GM23248 (cell line): ENCODE data around the gene USP20. TPM values are rescaled to one million over a fixed set of nuclear protein-coding genes. Genes with fewer than 3 reads are reported as not detected.

Experiments
- DNase-seq: peaks from one replicate; pipeline ENCODE4 v3.0.0-alpha.2; 2015
- H2AFZ ChIP-seq: fragments of 200-600 bp; sonication (generic); 2 replicates; pipeline ENCODE4 v1.6.1; 2016; ENCODE audit warnings: antibody characterized with exemption
- H3F3A ChIP-seq: fragments of 200-600 bp; sonication (generic); 2 replicates; pipeline ENCODE4 v1.6.1; 2016; ENCODE audit warnings: mild to moderate bottlenecking, antibody characterized with exemption, mixed run types; ENCODE audit not compliant: insufficient read depth
- H3K27ac ChIP-seq: fragments of 200-600 bp; sonication (generic); 2 replicates; pipeline ENCODE4 v1.5.1; 2016; ENCODE audit warnings: mild to moderate bottlenecking
- H3K27me3 ChIP-seq: fragments of 200-600 bp; sonication (generic); replicated peaks from 2 replicates; pipeline ENCODE4 v1.6.1; 2016; ENCODE audit warnings: mild to moderate bottlenecking; ENCODE audit not compliant: insufficient read depth
- H3K36me3 ChIP-seq: fragments of 200-600 bp; sonication (generic); 2 replicates; pipeline ENCODE4 v1.6.1; 2016; ENCODE audit warnings: low read depth, mild to moderate bottlenecking
- H3K4me1 ChIP-seq: fragments of 200-600 bp; sonication (generic); 2 replicates; pipeline ENCODE4 v1.6.1; 2016; ENCODE audit warnings: mild to moderate bottlenecking; ENCODE audit not compliant: insufficient read depth
- H3K4me2 ChIP-seq: fragments of 200-600 bp; sonication (generic); one replicate; pipeline ENCODE4 v1.6.1; 2016; ENCODE audit warnings: mild to moderate bottlenecking; ENCODE audit not compliant: unreplicated experiment
- H3K4me3 ChIP-seq: fragments of 200-600 bp; sonication (generic); 2 replicates; pipeline ENCODE4 v1.5.1; 2016; ENCODE audit warnings: mild to moderate bottlenecking
- H3K79me2 ChIP-seq: fragments of 200-600 bp; sonication (generic); 2 replicates; pipeline ENCODE4 v1.6.1; 2016; ENCODE audit warnings: mild to moderate bottlenecking; ENCODE audit not compliant: insufficient read depth
- H3K9ac ChIP-seq: fragments of 200-600 bp; sonication (generic); 2 replicates; pipeline ENCODE4 v1.6.1; 2016; ENCODE audit warnings: mild to moderate bottlenecking
- H3K9me2 ChIP-seq: fragments of 200-600 bp; sonication (generic); 2 replicates; pipeline ENCODE4 v1.6.1; 2016; ENCODE audit warnings: mixed run types, mild to moderate bottlenecking, moderate library complexity; ENCODE audit not compliant: insufficient read depth
- H3K9me3 ChIP-seq: fragments of 200-600 bp; sonication (generic); one replicate; pipeline ENCODE4 v1.6.1; 2017; ENCODE audit warnings: low read depth
- H4K20me1 ChIP-seq: fragments of 200-600 bp; sonication (generic); 2 replicates; pipeline ENCODE4 v1.6.0; 2016; ENCODE audit not compliant: insufficient read depth
- EZH2 ChIP-seq: fragments of 200-600 bp; sonication (generic); IDR thresholded peaks from 2 replicates; pipeline ENCODE4 v1.6.1; 2018; ENCODE audit warnings: antibody characterized with exemption, mild to moderate bottlenecking; ENCODE audit not compliant: insufficient read depth, poor library complexity, severe bottlenecking
- EZH2phosphoT487 ChIP-seq: fragments of 200-600 bp; sonication (generic); IDR thresholded peaks from 2 replicates; pipeline ENCODE4 v1.6.1; 2018; ENCODE audit warnings: antibody characterized with exemption, moderate library complexity, mild to moderate bottlenecking, low read depth; ENCODE audit not compliant: insufficient read depth
- WGBS, 2 experiments: methylation state at CpG; one replicate each; pipeline ENCODE4 v1.1.6; 2015 to 2017; ENCODE audit warnings: low lambda C conversion rate in 2 of 2, low coverage in 1 of 2; ENCODE audit errors: missing lambda C conversion rate in 2 of 2; 5-methylcytosine and 5-hydroxymethylcytosine counted together
- in situ Hi-C: fragments of 300-500 bp; cut with MboI; formaldehyde crosslinking; loops from 2 replicates; pipeline ENCODE4 v1.15.0; 2020
- polyA plus RNA-seq: library from polyadenylated mRNA; unstranded; fragments of >200 nt; fragmentation: Nextera tagmentation; extraction: Ambion mirVana; gene quantifications from 2 replicates; pipeline ENCODE4 v1.2.1, GENCODE V29; 2016
- total RNA-seq: library from RNA; depleted of rRNA; stranded (reverse); fragments of >200 nt; shearing (Covaris generic); gene quantifications from 2 replicates; pipeline ENCODE4 v1.2.3, GENCODE V29; 2014

USP20 gene
- total and polyA plus RNA-seq, 2 experiments from 2014 or later: 10.3 to 15.8 TPM

- Histone ChIP-seq H3K27ac (no peak overlapping the region), H3K9ac (no peak overlapping the region), H3K27me3 (no peaks in the 10 kb centered on the region), H3K9me3 (no peaks in the 10 kb centered on the region), H3K36me3 (no peaks in the 10 kb centered on the region), H3F3A (peaks cover 16% of the 10 kb centered on the region; the same call in 1 of the 2 replicates), H3K79me2 (no peaks in the 10 kb centered on the region), H4K20me1 (no peaks in the 10 kb centered on the region), H3K4me1 (peaks cover 21% of the 10 kb centered on the region), H3K9me2 (no peaks in the 10 kb centered on the region), H3K4me2 (no peak overlapping the region), H3K4me3 (no peak overlapping the region), H2AFZ (no peak overlapping the region)
- in situ Hi-C loops: loop anchor here (25.0 kb wide), 3 partner anchors 181 to 456 kb away; partner anchors contain the start of gene GPR107
- no peak for DNase-seq
- TF ChIP-seq EZH2phosphoT487: no peak
- TF ChIP-seq EZH2: no peak
- whole genome bisulfite sequencing, 2 experiments: 79 to 82% methylated on average over 19 of the region's 19 CpGs
Observed at GRCh38 chr9:129881547-129882324, 46.5 kb downstream of the USP20 start.

GRCh38 chr9:129884220-129885017, 49.2 kb downstream of the USP20 start:
- peak overlapping the region; percentile 91 for H3K4me2 ChIP-seq
- H3K79me2 ChIP-seq: no peaks in the 10 kb centered on the region
- TF ChIP-seq EZH2 (no peak), EZH2phosphoT487 (no peak)
- 3% methylated on average over 22 to 24 of the region's 24 CpGs for WGBS, 2 experiments
- H2AFZ ChIP-seq: peak overlapping the region; percentile 54
- H3K36me3 ChIP-seq: no peaks in the 10 kb centered on the region
- H3F3A ChIP-seq: peaks cover 35% of the 10 kb centered on the region
- no peaks in the 10 kb centered on the region for H3K27me3 ChIP-seq
- H3K9me2 ChIP-seq: no peaks in the 10 kb centered on the region
- DNase-seq: peak; percentile 91
- H3K9me3 ChIP-seq: no peaks in the 10 kb centered on the region
- peak overlapping the region; percentile 56 for H3K4me3 ChIP-seq
- H3K4me1 ChIP-seq: peaks cover 31% of the 10 kb centered on the region
- H4K20me1 ChIP-seq: no peaks in the 10 kb centered on the region
- peak overlapping the region; percentile 47 for H3K9ac ChIP-seq
- H3K27ac ChIP-seq: 0 out of 2 replicates have a peak overlapping the region, but pooled peaks have one; percentile 6
- in situ Hi-C loops: loop anchor here (25.0 kb wide), 3 partner anchors 178 to 453 kb away; partner anchors contain the start of gene GPR107

GRCh38 chr9:129885018-129885669, 49.9 kb downstream of the USP20 start:
- in situ Hi-C loops: loop anchor here (25.0 kb wide), 3 partner anchors 177 to 452 kb away; partner anchors contain the start of gene GPR107
- H2AFZ ChIP-seq: peak overlapping the region; percentile 54
- H3K36me3 ChIP-seq: no peaks in the 10 kb centered on the region
- no peaks in the 10 kb centered on the region for H3K9me2 ChIP-seq
- H3F3A ChIP-seq: peaks cover 35% of the 10 kb centered on the region
- no peaks in the 10 kb centered on the region for H3K79me2 ChIP-seq
- H3K27me3 ChIP-seq: no peaks in the 10 kb centered on the region
- TF ChIP-seq EZH2phosphoT487 (no peak), EZH2 (no peak)
- peak; percentile 68 for DNase-seq
- 7% methylated on average over 26 to 27 of the region's 27 CpGs for WGBS, 2 experiments
- H3K9ac ChIP-seq: peak overlapping the region; percentile 45
- peak overlapping the region; percentile 56 for H3K4me3 ChIP-seq
- peak overlapping the region; percentile 91 for H3K4me2 ChIP-seq
- H3K9me3 ChIP-seq: no peaks in the 10 kb centered on the region
- peak overlapping the region; percentile 20 for H3K27ac ChIP-seq
- H4K20me1 ChIP-seq: no peaks in the 10 kb centered on the region
- peaks cover 31% of the 10 kb centered on the region for H3K4me1 ChIP-seq

GRCh38 chr9:129885670-129886106, 50.4 kb downstream of the USP20 start:
- Histone ChIP-seq H3K4me2 (peak overlapping the region; percentile 91), H3K27ac (peak overlapping the region; percentile 20), H2AFZ (peak overlapping the region; percentile 54), H3F3A (peaks cover 35% of the 10 kb centered on the region), H3K9me3 (no peaks in the 10 kb centered on the region), H4K20me1 (no peaks in the 10 kb centered on the region), H3K36me3 (no peaks in the 10 kb centered on the region), H3K79me2 (no peaks in the 10 kb centered on the region), H3K4me1 (peaks cover 31% of the 10 kb centered on the region), H3K9ac (peak overlapping the region; percentile 45), H3K9me2 (no peaks in the 10 kb centered on the region), H3K27me3 (no peaks in the 10 kb centered on the region), H3K4me3 (peak overlapping the region; percentile 56)
- TF ChIP-seq EZH2 (no peak), EZH2phosphoT487 (no peak)
- 2 to 3% methylated on average over 27 of the region's 27 CpGs for WGBS, 2 experiments
- DNase-seq: peak; percentile 99
- in situ Hi-C loops: loop anchor here (25.0 kb wide), 3 partner anchors 177 to 452 kb away; partner anchors contain the start of gene GPR107
